ENCODE results near the gene TRABD.

The TRABD gene

DNA sequence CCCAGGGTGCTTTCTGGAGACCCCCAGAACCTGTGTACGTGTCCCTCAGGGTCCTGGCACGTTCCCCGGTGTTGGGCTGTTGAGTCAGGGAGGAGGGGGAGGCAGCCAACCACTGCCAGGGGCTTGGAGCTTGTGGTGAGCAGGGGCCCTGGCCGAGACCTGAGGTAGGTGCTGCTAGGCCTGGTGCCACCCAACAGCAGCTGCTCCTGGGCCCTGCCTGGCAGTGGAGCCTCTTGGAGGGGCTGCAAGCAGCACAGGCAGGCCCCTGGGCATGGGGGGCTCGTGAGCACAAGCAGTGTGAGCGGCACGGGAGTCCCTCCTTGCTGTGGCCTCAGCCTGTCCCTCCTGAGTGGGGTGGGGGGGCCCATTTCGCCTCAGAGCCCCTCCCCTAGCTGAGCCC is 7.9 kb downstream of the TRABD start:
- Histone ChIP-seq H3K27ac (no peak overlapping the region), H3K9me3 (no peaks in the 10 kb centered on the region), H3K27me3 (no peaks in the 10 kb centered on the region), H3K4me1 (peaks cover 0 to 34% (median 23%) of the 10 kb centered on the region in 4 donors), H3K36me3 (peaks cover 7 to 58% (median 29%) of the 10 kb centered on the region in 3 donors), H3K4me3 (no peak overlapping the region)
- intact Hi-C loops (cut with DNase I; ENCODE audit: low total_unique reads) = no loop called here
- DNase-seq = no peak
- TF ChIP-seq, protein P1, sequence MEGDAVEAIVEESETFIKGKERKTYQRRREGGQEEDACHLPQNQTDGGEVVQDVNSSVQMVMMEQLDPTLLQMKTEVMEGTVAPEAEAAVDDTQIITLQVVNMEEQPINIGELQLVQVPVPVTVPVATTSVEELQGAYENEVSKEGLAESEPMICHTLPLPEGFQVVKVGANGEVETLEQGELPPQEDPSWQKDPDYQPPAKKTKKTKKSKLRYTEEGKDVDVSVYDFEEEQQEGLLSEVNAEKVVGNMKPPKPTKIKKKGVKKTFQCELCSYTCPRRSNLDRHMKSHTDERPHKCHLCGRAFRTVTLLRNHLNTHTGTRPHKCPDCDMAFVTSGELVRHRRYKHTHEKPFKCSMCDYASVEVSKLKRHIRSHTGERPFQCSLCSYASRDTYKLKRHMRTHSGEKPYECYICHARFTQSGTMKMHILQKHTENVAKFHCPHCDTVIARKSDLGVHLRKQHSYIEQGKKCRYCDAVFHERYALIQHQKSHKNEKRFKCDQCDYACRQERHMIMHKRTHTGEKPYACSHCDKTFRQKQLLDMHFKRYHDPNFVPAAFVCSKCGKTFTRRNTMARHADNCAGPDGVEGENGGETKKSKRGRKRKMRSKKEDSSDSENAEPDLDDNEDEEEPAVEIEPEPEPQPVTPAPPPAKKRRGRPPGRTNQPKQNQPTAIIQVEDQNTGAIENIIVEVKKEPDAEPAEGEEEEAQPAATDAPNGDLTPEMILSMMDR (IDR thresholded peaks at IDR 0.05) = no peak

DNA sequence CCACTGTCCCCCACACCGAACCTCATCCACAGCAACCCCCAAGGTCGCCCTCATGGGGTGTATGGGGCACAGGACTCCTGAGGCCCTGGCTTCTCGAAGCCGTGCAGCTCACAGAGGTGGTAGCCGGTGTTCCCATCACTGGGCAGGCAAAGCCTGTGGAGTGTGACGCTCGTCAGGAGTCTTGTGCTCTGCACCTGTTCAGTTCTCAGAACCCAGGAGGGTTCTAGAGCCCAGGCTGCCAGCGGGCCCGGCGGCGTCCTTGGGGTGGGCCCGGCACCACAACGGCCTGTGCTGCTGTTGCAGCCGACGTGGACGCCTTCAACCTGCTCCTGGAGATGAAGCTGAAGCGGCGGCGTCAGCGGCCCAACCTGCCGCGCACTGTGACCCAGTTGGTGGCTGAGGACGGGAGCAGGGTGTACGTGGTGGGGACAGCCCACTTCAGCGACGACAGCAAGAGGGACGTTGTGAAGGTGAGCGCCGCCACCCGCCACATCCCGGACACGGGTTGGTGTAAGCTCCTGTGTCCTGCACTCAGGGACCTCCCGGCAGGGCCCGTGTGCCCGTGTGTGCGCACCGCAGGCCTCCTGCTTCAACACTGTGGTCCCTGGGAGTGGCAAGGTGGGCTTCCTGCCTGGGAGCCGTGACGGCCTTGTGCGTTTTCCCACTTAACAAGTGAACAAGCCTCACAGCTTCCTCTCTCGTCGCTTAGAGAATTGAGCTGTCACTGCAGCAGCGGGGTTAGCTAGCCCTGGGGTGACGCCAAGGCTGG is 8.5 kb downstream of the TRABD start:
- TF ChIP-seq, protein P1 (IDR thresholded peaks at IDR 0.05) = no peak
- no peak for DNase-seq
- H3K9me3 ChIP-seq = no peaks in the 10 kb centered on the region
- peaks cover 0 to 31% (median 20%) of the 10 kb centered on the region in 4 donors for H3K4me1 ChIP-seq
- intact Hi-C loops (cut with DNase I; ENCODE audit: low total_unique reads) = no loop called here
- no peaks in the 10 kb centered on the region for H3K27me3 ChIP-seq
- peaks cover 7 to 64% (median 29%) of the 10 kb centered on the region in 3 donors for H3K36me3 ChIP-seq
- no peak overlapping the region for H3K4me3 ChIP-seq
- no peak overlapping the region for H3K27ac ChIP-seq

DNA sequence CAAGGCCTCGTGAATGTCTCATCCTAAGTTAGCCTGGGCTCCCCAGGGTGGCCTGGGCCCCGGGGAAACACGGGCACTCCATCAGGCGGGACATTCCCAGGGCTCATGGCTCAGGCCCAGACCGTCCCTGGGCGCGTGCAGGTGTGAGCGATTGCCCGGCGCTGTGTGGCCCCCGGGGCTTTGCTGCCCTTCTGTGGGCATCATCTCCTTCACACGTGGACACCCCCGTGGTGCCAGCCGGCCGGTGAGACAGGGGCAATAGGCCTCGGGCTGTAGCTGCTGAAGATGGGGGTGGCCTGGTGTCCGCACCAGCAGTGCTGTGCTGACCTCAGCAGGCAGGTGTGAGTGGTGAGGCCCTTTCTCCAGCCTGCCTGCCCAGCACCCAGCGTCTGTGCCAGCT is 10.5 kb downstream of the TRABD start:
- no peaks in the 10 kb centered on the region for H3K9me3 ChIP-seq
- H3K27me3 ChIP-seq = no peaks in the 10 kb centered on the region
- H3K27ac ChIP-seq = no peak overlapping the region
- intact Hi-C loops (cut with DNase I; ENCODE audit: low total_unique reads) = no loop called here
- no peak for DNase-seq
- peaks cover 0 to 21% (median 8%) of the 10 kb centered on the region in 4 donors for H3K4me1 ChIP-seq
- H3K4me3 ChIP-seq = no peak overlapping the region
- TF ChIP-seq, protein P1 (IDR thresholded peaks at IDR 0.05) = no peak
- peaks cover 7 to 64% (median 29%) of the 10 kb centered on the region in 3 donors for H3K36me3 ChIP-seq

DNA sequence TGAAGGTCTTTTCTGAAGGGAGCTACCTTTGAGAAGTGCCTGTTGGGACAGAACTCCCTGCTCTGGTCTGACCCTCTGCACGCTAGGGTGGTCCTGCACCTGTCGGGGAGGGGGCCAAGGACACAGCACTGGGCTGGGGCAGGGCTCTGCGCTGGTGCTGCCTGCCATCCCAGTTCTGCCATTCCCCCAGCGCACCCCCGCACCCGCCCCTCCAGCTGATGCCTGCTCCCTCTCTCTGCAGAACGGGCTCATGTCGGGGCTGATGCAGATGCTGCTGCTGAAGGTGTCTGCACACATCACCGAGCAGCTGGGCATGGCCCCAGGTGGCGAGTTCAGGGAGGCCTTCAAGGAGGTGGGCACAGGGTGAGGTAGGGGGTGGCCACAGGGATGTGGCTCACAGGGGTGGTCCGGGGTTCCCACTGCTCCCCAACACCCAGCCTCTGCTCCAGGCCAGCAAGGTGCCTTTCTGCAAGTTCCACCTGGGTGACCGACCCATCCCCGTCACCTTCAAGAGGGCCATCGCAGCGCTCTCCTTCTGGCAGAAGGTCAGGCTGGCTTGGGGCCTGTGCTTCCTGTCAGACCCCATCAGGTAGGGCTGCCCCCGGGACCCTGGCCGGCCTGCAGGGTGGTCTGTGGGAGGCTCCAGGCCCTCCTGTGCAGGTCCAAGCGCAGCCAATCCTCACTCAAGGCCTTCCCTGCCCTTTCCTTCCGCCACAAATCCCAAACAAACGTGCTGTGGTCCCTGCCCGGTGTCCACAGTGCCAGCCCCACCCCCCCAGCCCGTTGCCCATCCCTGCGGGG is 11.5 kb downstream of the TRABD start:
- Histone ChIP-seq H3K36me3 (peaks cover 7 to 64% (median 29%) of the 10 kb centered on the region in 3 donors), H3K27me3 (no peaks in the 10 kb centered on the region), H3K4me1 (peaks cover 0 to 21% (median 15%) of the 10 kb centered on the region in 4 donors), H3K9me3 (no peaks in the 10 kb centered on the region), H3K4me3 (no peak overlapping the region), H3K27ac (no peak overlapping the region)
- no peak for DNase-seq
- intact Hi-C loops (cut with DNase I; ENCODE audit: low total_unique reads) = no loop called here
- TF ChIP-seq, protein P1 (IDR thresholded peaks at IDR 0.05) = no peak

DNA sequence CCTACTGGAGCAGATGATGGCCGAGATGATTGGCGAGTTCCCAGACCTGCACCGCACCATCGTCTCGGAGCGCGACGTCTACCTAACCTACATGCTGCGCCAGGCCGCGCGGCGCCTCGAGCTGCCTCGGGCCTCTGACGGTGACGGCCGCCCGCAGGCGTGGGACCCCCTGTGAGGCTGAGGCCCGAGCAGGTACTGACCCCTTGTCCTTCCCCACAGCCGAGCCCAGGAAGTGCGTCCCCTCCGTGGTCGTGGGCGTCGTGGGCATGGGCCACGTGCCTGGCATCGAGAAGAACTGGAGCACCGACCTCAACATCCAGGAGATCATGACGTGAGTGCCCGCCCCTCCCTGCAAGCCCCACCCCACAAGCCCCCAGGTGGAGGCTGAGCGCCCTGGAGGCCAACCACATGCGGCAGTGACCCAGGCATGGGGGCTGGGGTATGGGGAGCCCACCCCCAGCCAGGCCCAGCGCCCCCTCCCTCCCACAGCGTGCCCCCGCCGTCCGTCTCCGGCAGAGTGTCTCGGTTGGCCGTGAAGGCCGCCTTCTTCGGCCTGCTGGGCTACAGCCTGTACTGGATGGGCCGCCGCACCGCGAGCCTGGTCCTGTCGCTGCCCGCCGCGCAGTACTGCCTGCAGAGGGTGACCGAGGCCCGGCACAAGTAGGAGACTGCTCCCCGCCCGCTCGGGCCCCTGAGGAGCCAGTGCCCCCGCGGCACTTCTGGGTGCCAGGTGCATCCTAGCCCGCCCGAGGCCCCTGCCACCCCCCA is 12.3 kb downstream of the TRABD start:
- no peaks in the 10 kb centered on the region for H3K27me3 ChIP-seq
- peaks cover 0 to 22% (median 19%) of the 10 kb centered on the region in 4 donors for H3K4me1 ChIP-seq
- no peak overlapping the region for H3K27ac ChIP-seq
- H3K9me3 ChIP-seq = no peaks in the 10 kb centered on the region
- DNase-seq = no peak
- intact Hi-C loops (cut with DNase I; ENCODE audit: low total_unique reads) = no loop called here
- no peak overlapping the region for H3K4me3 ChIP-seq
- peaks cover 7 to 61% (median 31%) of the 10 kb centered on the region in 3 donors for H3K36me3 ChIP-seq
- TF ChIP-seq, protein P1 (IDR thresholded peaks at IDR 0.05) = no peak
